GM12873 (cell line): ENCODE results near the gene SLC35A3.
A peak's percentile ranks its signal among the peaks of the same experiment; 100 is the strongest.

Experiments used
- CTCF ChIP-seq: IDR thresholded peaks from 2 replicates; pipeline ENCODE4 v1.5.1; 2012; ENCODE audit warnings: low read depth, mild to moderate bottlenecking, moderate library complexity, low read length, control low read depth; ENCODE audit not compliant: insufficient read depth; ENCODE audit errors: missing control alignments

SLC35A3 gene

GRCh38 chr1:100027212-100027611, 57.4 kb downstream of the SLC35A3 start:
- TF ChIP-seq CTCF, result no peak

- TF ChIP-seq CTCF, result no peak
Observed at GRCh38 chr1:100028765-100029164, 59.0 kb downstream of the SLC35A3 start.

GRCh38 chr1:100034470-100034869, 64.7 kb downstream of the SLC35A3 start:
- TF ChIP-seq CTCF, result peak; percentile 48

- TF ChIP-seq CTCF, result no peak
Observed at GRCh38 chr1:100035214-100035613, 65.4 kb downstream of the SLC35A3 start.

- no peak for TF ChIP-seq CTCF
Observed at GRCh38 chr1:100036718-100037655, 67.2 kb downstream of the SLC35A3 start.

- TF ChIP-seq CTCF, result no peak
Observed at GRCh38 chr1:100037656-100037926, 67.8 kb downstream of the SLC35A3 start.

- no peak for TF ChIP-seq CTCF
Observed at GRCh38 chr1:100037927-100038659, 68.3 kb downstream of the SLC35A3 start.
